NCI-H128 (cell line): Measurements from ENCODE around the gene PHF20.
A peak's percentile ranks its signal among the peaks of the same experiment; 100 is the strongest.
"Not testable (repeated sequence)": the region's sequence is repeated elsewhere in the genome, so short reads cannot be mapped to it uniquely, and the experiment has no call there.

Experiments
- DNase-seq: peaks from one replicate; lab custom pipeline; 2025; ENCODE audit not compliant: unreplicated experiment; lab: John Stamatoyannopoulos, UW

The PHF20 gene

GRCh38 chr20:35739294-35740163 lies 32.3 kb upstream of the PHF20 start:
- no peak for DNase-seq

- peak; percentile 100 for DNase-seq
These were observed 29.7 kb upstream of the PHF20 start, which contains the start of gene RBM39 for GRCh38 chr20:35741892-35742740. RBM39 (minus strand) TSS chr20:35742260; CDS start chr20:35740874, 1,386 bp downstream.

GRCh38 chr20:35742741-35743523 lies 28.9 kb upstream of the PHF20 start:
- no peak for DNase-seq

- DNase-seq: no peak
These were observed 27.9 kb upstream of the PHF20 start for GRCh38 chr20:35743693-35744491.

GRCh38 chr20:35744492-35744841 lies 27.3 kb upstream of the PHF20 start:
- DNase-seq: not testable (repeated sequence)

- no peak for DNase-seq
These were observed 21.2 kb upstream of the PHF20 start for GRCh38 chr20:35750611-35751010.

- no peak for DNase-seq
These were observed 15.4 kb upstream of the PHF20 start for GRCh38 chr20:35756404-35756803.

GRCh38 chr20:35757098-35757705 lies 14.6 kb upstream of the PHF20 start:
- DNase-seq: no peak

GRCh38 chr20:35761548-35761947 lies 10.3 kb upstream of the PHF20 start:
- not testable (repeated sequence) for DNase-seq

- DNase-seq: no peak
These were observed 9.4 kb upstream of the PHF20 start for GRCh38 chr20:35762461-35762860.

GRCh38 chr20:35764936-35765335 lies 6.9 kb upstream of the PHF20 start:
- DNase-seq: not testable (repeated sequence)

GRCh38 chr20:35766843-35767242 lies 5.0 kb upstream of the PHF20 start:
- DNase-seq: no peak

- DNase-seq: no peak
These were observed 3.9 kb upstream of the PHF20 start for GRCh38 chr20:35767683-35768481.

- DNase-seq: peak; percentile 12
These were observed 2.8 kb upstream of the PHF20 start for GRCh38 chr20:35768731-35769664.

GRCh38 chr20:35771367-35771688 lies 487 bp upstream of the PHF20 start:
- no peak for DNase-seq

- no peak for DNase-seq
These were observed 796 bp downstream of the PHF20 start for GRCh38 chr20:35772563-35773058.

- no peak for DNase-seq
These were observed 1.4 kb downstream of the PHF20 start for GRCh38 chr20:35773154-35773751.

GRCh38 chr20:35774391-35774790 lies 2.6 kb downstream of the PHF20 start:
- DNase-seq: no peak
